ENCODE results near the gene PRKRIP1. TPM values are rescaled to one million over a fixed set of nuclear protein-coding genes. Genes with fewer than 3 reads are reported as not detected.

Gene PRKRIP1
- total and polyA plus RNA-seq, 4 donors = 14.6 to 29.2 (median 23.6) TPM

GRCh38 chr7:102466097-102466496, 69.9 kb downstream of the PRKRIP1 start:
- Histone ChIP-seq H3K9me3 (ENCODE audit: control insufficient read depth in 4 of 4, insufficient read depth in 3 of 4, low read length in 3 of 4) (no peaks in the 10 kb centered on the region), H3K4me1 (ENCODE audit: control insufficient read depth in 5 of 5, insufficient read depth in 5 of 5, low read length in 5 of 5) (peaks cover 0 to 14% (median 6%) of the 10 kb centered on the region in 5 donors), H3K9ac (ENCODE audit: insufficient read depth in 1 of 2, low read length in 2 of 2) (no peak overlapping the region), H3K27ac (ENCODE audit: low read depth in 1 of 2, low read length in 1 of 2) (no peak overlapping the region), H3K4me3 (no peak overlapping the region), H3K36me3 (ENCODE audit: control insufficient read depth in 4 of 4, insufficient read depth in 4 of 4, low read length in 4 of 4) (peaks cover 0 to 14% (median 0%) of the 10 kb centered on the region in 4 donors), H3K27me3 (ENCODE audit: control insufficient read depth in 3 of 3, insufficient read depth in 3 of 3, low read length in 2 of 3) (no peaks in the 10 kb centered on the region)
- DNase-seq (no peak), ATAC-seq (ENCODE audit: insufficient read depth, low FRiP score) (no peak)
- TF ChIP-seq, protein P1, sequence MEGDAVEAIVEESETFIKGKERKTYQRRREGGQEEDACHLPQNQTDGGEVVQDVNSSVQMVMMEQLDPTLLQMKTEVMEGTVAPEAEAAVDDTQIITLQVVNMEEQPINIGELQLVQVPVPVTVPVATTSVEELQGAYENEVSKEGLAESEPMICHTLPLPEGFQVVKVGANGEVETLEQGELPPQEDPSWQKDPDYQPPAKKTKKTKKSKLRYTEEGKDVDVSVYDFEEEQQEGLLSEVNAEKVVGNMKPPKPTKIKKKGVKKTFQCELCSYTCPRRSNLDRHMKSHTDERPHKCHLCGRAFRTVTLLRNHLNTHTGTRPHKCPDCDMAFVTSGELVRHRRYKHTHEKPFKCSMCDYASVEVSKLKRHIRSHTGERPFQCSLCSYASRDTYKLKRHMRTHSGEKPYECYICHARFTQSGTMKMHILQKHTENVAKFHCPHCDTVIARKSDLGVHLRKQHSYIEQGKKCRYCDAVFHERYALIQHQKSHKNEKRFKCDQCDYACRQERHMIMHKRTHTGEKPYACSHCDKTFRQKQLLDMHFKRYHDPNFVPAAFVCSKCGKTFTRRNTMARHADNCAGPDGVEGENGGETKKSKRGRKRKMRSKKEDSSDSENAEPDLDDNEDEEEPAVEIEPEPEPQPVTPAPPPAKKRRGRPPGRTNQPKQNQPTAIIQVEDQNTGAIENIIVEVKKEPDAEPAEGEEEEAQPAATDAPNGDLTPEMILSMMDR (IDR thresholded peaks at IDR 0.05; ENCODE audit: control extremely low read depth, extremely low read depth) = no peak
- 97 to 100% methylated on average over 7 of the region's 7 CpGs for WGBS, 2 donors

DNA sequence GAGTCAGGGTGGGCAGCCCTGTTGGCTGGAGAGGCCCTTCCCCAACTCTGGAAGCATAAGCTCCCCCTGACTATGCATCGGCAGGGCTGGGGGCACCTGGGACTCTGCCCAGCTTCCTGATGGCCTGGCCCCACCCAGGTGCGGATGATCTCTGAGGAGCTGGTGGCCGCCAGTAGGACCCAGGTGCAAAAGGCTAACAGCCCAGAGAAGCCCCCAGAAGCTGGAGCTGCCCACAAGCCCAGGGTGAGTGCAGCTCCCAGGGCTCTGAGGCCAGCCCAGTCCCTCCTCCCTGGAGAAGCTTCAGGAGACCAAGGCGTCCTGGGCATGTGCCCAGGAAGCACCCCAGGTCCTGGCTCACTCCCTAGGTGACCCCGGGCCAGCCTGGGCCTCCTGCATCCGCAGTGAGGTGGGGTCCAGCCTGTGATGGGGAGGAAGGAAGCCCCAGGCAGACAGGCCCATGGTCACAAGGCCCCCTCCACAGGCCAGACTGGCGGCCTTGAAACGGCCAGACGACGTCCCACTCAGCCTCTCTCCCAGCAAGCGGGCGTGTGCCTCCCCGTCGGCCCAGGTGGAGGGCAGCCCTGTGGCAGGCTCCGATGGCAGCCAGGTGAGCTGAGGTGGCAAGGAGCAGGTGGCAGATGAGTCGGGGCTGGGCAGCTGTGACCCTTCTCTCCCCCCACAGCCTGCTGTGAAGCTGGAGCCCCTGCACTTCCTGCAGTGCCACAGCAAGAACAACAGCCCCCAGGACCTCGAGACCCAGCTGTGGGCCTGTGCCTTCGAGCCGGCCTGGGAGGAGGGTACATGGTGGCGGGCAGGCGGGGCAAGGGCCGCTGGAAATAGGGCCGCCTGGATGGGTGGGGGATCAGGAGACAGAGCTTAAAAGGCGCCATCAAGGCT, 71.7 kb downstream of the PRKRIP1 start:
- Histone ChIP-seq H3K36me3 (ENCODE audit: control insufficient read depth in 4 of 4, insufficient read depth in 4 of 4, low read length in 4 of 4) (peaks cover 0 to 23% (median 0%) of the 10 kb centered on the region in 4 donors), H3K27me3 (ENCODE audit: control insufficient read depth in 3 of 3, insufficient read depth in 3 of 3, low read length in 2 of 3) (no peaks in the 10 kb centered on the region), H3K27ac (ENCODE audit: low read depth in 1 of 2, low read length in 1 of 2) (no peak overlapping the region), H3K9me3 (ENCODE audit: control insufficient read depth in 4 of 4, insufficient read depth in 3 of 4, low read length in 3 of 4) (no peaks in the 10 kb centered on the region), H3K9ac (ENCODE audit: insufficient read depth in 1 of 2, low read length in 2 of 2) (no peak overlapping the region), H3K4me3 (no peak overlapping the region), H3K4me1 (ENCODE audit: control insufficient read depth in 5 of 5, insufficient read depth in 5 of 5, low read length in 5 of 5) (peaks cover 0 to 14% (median 6%) of the 10 kb centered on the region in 5 donors)
- ATAC-seq (ENCODE audit: insufficient read depth, low FRiP score) (no peak), DNase-seq (no peak)
- TF ChIP-seq, protein P1 (IDR thresholded peaks at IDR 0.05; ENCODE audit: control extremely low read depth, extremely low read depth) = no peak
- 92 to 96% methylated on average over 24 of the region's 24 CpGs for WGBS, 2 donors

DNA sequence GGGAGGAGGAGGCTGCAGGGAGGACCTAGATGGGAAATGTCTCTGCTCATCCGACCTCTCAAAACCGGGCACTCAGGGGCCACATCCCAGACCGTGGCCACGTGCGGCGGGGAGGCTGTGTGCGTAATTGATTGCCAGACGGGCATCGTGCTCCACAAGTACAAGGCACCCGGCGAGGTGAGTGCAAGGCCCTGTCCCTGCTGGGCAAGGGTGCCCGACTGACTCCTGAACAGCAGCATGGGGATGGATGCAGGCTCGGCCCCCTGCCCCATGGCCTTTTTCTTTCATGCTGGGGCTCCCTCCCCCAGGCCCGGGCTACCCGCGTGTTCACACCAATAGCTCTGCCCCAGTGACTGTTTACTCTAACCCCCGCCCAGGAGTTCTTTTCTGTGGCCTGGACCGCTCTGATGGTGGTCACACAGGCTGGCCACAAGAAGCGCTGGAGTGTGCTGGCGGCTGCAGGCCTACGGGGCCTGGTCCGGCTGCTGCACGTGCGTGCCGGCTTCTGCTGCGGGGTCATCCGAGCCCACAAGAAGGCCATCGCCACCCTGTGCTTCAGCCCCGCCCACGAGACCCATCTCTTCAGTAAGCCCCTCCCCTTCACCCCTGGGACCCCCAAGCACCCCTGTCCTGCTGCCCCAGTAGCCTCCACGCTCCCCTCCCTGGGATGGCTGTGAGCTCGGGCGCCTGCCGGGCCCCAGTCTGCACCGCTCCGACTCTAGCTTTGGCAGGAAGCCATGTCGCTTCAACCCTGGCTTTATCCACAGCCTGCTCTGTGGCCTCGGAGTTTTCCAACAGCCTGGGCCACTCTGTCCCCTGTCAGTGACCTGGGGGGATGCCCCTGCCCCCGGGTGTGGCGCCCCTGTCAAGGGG, 72.6 kb downstream of the PRKRIP1 start:
- TF ChIP-seq, protein P1 (IDR thresholded peaks at IDR 0.05; ENCODE audit: control extremely low read depth, extremely low read depth) = no peak
- Histone ChIP-seq H3K27me3 (ENCODE audit: control insufficient read depth in 3 of 3, insufficient read depth in 3 of 3, low read length in 2 of 3) (no peaks in the 10 kb centered on the region), H3K9ac (ENCODE audit: insufficient read depth in 1 of 2, low read length in 2 of 2) (no peak overlapping the region), H3K4me1 (ENCODE audit: control insufficient read depth in 5 of 5, insufficient read depth in 5 of 5, low read length in 5 of 5) (peaks cover 0 to 10% (median 5%) of the 10 kb centered on the region in 5 donors), H3K9me3 (ENCODE audit: control insufficient read depth in 4 of 4, insufficient read depth in 3 of 4, low read length in 3 of 4) (no peaks in the 10 kb centered on the region), H3K36me3 (ENCODE audit: control insufficient read depth in 4 of 4, insufficient read depth in 4 of 4, low read length in 4 of 4) (peaks cover 0 to 32% (median under 1%) of the 10 kb centered on the region in 4 donors), H3K4me3 (no peak overlapping the region), H3K27ac (ENCODE audit: low read depth in 1 of 2, low read length in 1 of 2) (no peak overlapping the region)
- no peak for ATAC-seq (ENCODE audit: insufficient read depth, low FRiP score)
- no peak for DNase-seq
- 87 to 93% methylated on average over 40 of the region's 40 CpGs for WGBS, 2 donors
